H1 (cell line): Measurements from ENCODE around the gene NOL9. TPM values are rescaled to one million over a fixed set of nuclear protein-coding genes. Genes with fewer than 3 reads are reported as not detected.

Source experiments
- CTCF ChIA-PET: fragments of 300-600 bp; sonication (Branson Sonifier 250); formaldehyde crosslinking; loops from one replicate; lab custom pipeline; 2021; ENCODE audit not compliant: partially characterized antibody; lab: Charles Lee
- POLR2A ChIA-PET: fragments of 300-600 bp; sonication (Branson Sonifier 250); formaldehyde crosslinking; loops from one replicate; lab custom pipeline; 2021; ENCODE audit warnings: inconsistent platforms; ENCODE audit not compliant: partially characterized antibody; lab: Charles Lee
- DNase-seq, 2 experiments: peaks; one replicate each; pipeline versions ENCODE4 v3.0.0 to v3.0.0-alpha.2; 2010 to 2022; ENCODE audit warnings: low spot score in 2 of 2, low read depth in 1 of 2, mixed read lengths in 1 of 2
- FAIRE-seq: peaks from 2 replicates; lab custom pipeline; 2011; peaks lifted over from hg19 to GRCh38; lab: Jason Lieb, UNC
- H2AFZ ChIP-seq: 2 replicates; pipeline ENCODE4 v1.8.1; 2012; ENCODE audit warnings: low read length, inconsistent platforms
- H2AK5ac ChIP-seq: 2 replicates; pipeline ENCODE4 v1.6.1; 2013; ENCODE audit warnings: low read depth, low read length
- H2BK120ac ChIP-seq: replicated peaks from 2 replicates; pipeline ENCODE3; 2013; ENCODE audit warnings: low read depth, low read length, inconsistent platforms
- H2BK12ac ChIP-seq: 2 replicates; pipeline ENCODE4 v1.6.1; 2013; ENCODE audit warnings: low read depth, low read length
- H2BK15ac ChIP-seq: 2 replicates; pipeline ENCODE4 v1.6.1; 2013; ENCODE audit warnings: low read length
- H2BK20ac ChIP-seq: 2 replicates; pipeline ENCODE4 v1.6.1; 2013; ENCODE audit warnings: low read length
- H2BK5ac ChIP-seq: 2 replicates; pipeline ENCODE4 v1.6.1; 2013; ENCODE audit warnings: low read depth, low read length
- H3K14ac ChIP-seq: 2 replicates; pipeline ENCODE4 v1.6.1; 2013; ENCODE audit warnings: inconsistent platforms; ENCODE audit not compliant: insufficient read length
- H3K18ac ChIP-seq: 2 replicates; pipeline ENCODE4 v1.6.1; 2013; ENCODE audit warnings: low read length; ENCODE audit errors: extremely low read depth
- H3K23ac ChIP-seq: 2 replicates; pipeline ENCODE4 v1.6.1; 2013; ENCODE audit warnings: inconsistent platforms; ENCODE audit not compliant: insufficient read length
- H3K23me2 ChIP-seq: 2 replicates; pipeline ENCODE4 v1.6.1; 2013; ENCODE audit warnings: low read depth, low read length
- H3K27ac ChIP-seq: 2 replicates; pipeline ENCODE4 v1.6.1; 2011; ENCODE audit warnings: low read depth, low read length, inconsistent platforms
- H3K27me3 ChIP-seq, 4 experiments: replicated peaks in 1 of 4; 1 replicate in 1 of 4; 2 replicates in 3 of 4; pipeline versions ENCODE4 v1.6.1 to v1.8.1; 2011 to 2013; ENCODE audit warnings: low read length in 3 of 4, mild to moderate bottlenecking in 3 of 4, inconsistent platforms in 2 of 4, mixed read lengths in 2 of 4, moderate library complexity in 1 of 4; ENCODE audit not compliant: control insufficient read depth in 3 of 4, insufficient read depth in 3 of 4; ENCODE audit errors: extremely low read depth in 1 of 4
- H3K36me3 ChIP-seq, 4 experiments: 2 replicates each; pipeline versions ENCODE4 v1.6.1 to v1.8.1; 2011 to 2013; ENCODE audit warnings: mild to moderate bottlenecking in 4 of 4, low read length in 3 of 4, moderate library complexity in 2 of 4, control low read depth in 1 of 4, inconsistent platforms in 1 of 4; ENCODE audit not compliant: insufficient read depth in 4 of 4, control insufficient read depth in 2 of 4
- H3K4ac ChIP-seq: replicated peaks from 2 replicates; pipeline ENCODE3; 2013; ENCODE audit warnings: low read length, low read depth, mixed read lengths, inconsistent platforms; ENCODE audit not compliant: insufficient read length
- H3K4me1 ChIP-seq, 4 experiments: replicated peaks in 1 of 4; 1 replicate in 1 of 4; 2 replicates in 3 of 4; pipeline versions ENCODE4 v1.6.1 to v1.8.1; 2011 to 2013; ENCODE audit warnings: low read length in 3 of 4, inconsistent platforms in 2 of 4, mixed read lengths in 1 of 4; ENCODE audit not compliant: insufficient read depth in 4 of 4, control insufficient read depth in 3 of 4
- H3K4me2 ChIP-seq, 2 experiments: 2 replicates each; pipeline versions ENCODE4 v1.6.1 to v1.8.1; 2011 to 2013; ENCODE audit warnings: low read depth in 2 of 2, low read length in 2 of 2, control low read depth in 1 of 2, inconsistent platforms in 1 of 2, mild to moderate bottlenecking in 1 of 2; ENCODE audit not compliant: insufficient read depth in 1 of 2
- H3K4me3 ChIP-seq, 4 experiments: fragments of 200-600, 300-600 bp in 1 of 4; sonication (generic), shearing (Covaris generic), sonication (Bioruptor Twin) in 1 of 4; 2 replicates each; pipeline versions ENCODE4 v1.5.1 to v1.8.1; 2011 to 2016; ENCODE audit warnings: low read length in 4 of 4, low read depth in 3 of 4, control low read depth in 2 of 4, inconsistent platforms in 2 of 4, mild to moderate bottlenecking in 2 of 4, mixed read lengths in 1 of 4, moderate library complexity in 1 of 4; ENCODE audit not compliant: insufficient read depth in 2 of 4; ENCODE audit errors: extremely low read depth in 1 of 4
- H3K56ac ChIP-seq: replicated peaks from 2 replicates; pipeline ENCODE3; 2013; ENCODE audit warnings: low read depth, mild to moderate bottlenecking, mixed read lengths, low read length, inconsistent platforms; ENCODE audit not compliant: insufficient read length
- H3K79me1 ChIP-seq: 2 replicates; pipeline ENCODE4 v1.6.1; 2013; ENCODE audit warnings: low read depth, low read length, control low read depth
- H3K79me2 ChIP-seq, 2 experiments: 2 replicates each; pipeline versions ENCODE4 v1.6.1 to v1.8.1; 2012 to 2013; ENCODE audit warnings: low read length in 2 of 2, mild to moderate bottlenecking in 2 of 2, inconsistent platforms in 1 of 2; ENCODE audit not compliant: insufficient read depth in 2 of 2, control insufficient read depth in 1 of 2
- H3K9ac ChIP-seq, 4 experiments: replicated peaks in 1 of 4; 1 replicate in 1 of 4; 2 replicates in 3 of 4; pipeline versions ENCODE4 v1.6.1 to v1.8.1; 2011 to 2013; ENCODE audit warnings: low read depth in 3 of 4, low read length in 3 of 4, control low read depth in 2 of 4, mild to moderate bottlenecking in 2 of 4, moderate library complexity in 2 of 4, inconsistent platforms in 1 of 4; ENCODE audit errors: extremely low read depth in 1 of 4
- H3K9me3 ChIP-seq, 2 experiments: 2 replicates each; pipeline versions ENCODE4 v1.6.1 to v1.8.1; 2012 to 2013; ENCODE audit warnings: mild to moderate bottlenecking in 2 of 2, moderate library complexity in 2 of 2, control low read depth in 1 of 2, inconsistent platforms in 1 of 2, low read depth in 1 of 2, low read length in 1 of 2, mixed read lengths in 1 of 2; ENCODE audit not compliant: insufficient read depth in 2 of 2
- H4K20me1 ChIP-seq, 2 experiments: replicated peaks in 1 of 2; 2 replicates each; pipeline versions ENCODE3 to v1.8.1; 2011 to 2013; ENCODE audit warnings: inconsistent platforms in 2 of 2, low read length in 2 of 2, mild to moderate bottlenecking in 1 of 2; ENCODE audit not compliant: insufficient read depth in 2 of 2, control insufficient read depth in 1 of 2
- H4K5ac ChIP-seq: 2 replicates; pipeline ENCODE4 v1.6.1; 2013; ENCODE audit warnings: low read length, low read depth, mixed read lengths, inconsistent platforms; ENCODE audit not compliant: insufficient read length
- H4K8ac ChIP-seq: 2 replicates; pipeline ENCODE4 v1.8.0; 2013; ENCODE audit warnings: mild to moderate bottlenecking, moderate library complexity, low read length, inconsistent platforms; ENCODE audit not compliant: insufficient read depth; ENCODE audit errors: extremely low read depth
- H4K91ac ChIP-seq: replicated peaks from 2 replicates; pipeline ENCODE3; 2013; ENCODE audit warnings: low read length, mixed read lengths, inconsistent platforms; ENCODE audit not compliant: insufficient read length
- CBX8 ChIP-seq: fragments of 300-800, 300-1000 bp; sonication (generic); IDR thresholded peaks from 2 replicates; pipeline ENCODE4 v1.7.1; 2016; ENCODE audit warnings: low read depth, low read length, borderline replicate concordance
- WGBS, 2 experiments: shearing (Covaris generic) in 1 of 2; methylation state at CpG; one replicate each; pipeline versions ENCODE4 v1.1.6 to v1.1.7; 2013 to 2015; ENCODE audit warnings: low lambda C conversion rate in 2 of 2, mixed read lengths in 2 of 2, inconsistent platforms in 1 of 2, low coverage in 1 of 2, missing lambda C conversion rate in 1 of 2; ENCODE audit not compliant: insufficient replicate concordance in 2 of 2, insufficient coverage in 1 of 2, insufficient read length in 1 of 2; ENCODE audit errors: extremely low coverage in 1 of 2, missing lambda C conversion rate in 1 of 2; 5-methylcytosine and 5-hydroxymethylcytosine counted together
- polyA plus RNA-seq, 7 experiments: library from polyadenylated mRNA; depleted of rRNA in 3 of 7; stranded (reverse) in 5 of 7; unstranded in 2 of 7; fragments of >200 nt in 5 of 7; fragments of 200-250 nt in 2 of 7; gene quantifications; 1 replicate in 5 of 7; 2 replicates in 1 of 7; 4 replicates in 1 of 7; pipeline versions ENCODE4 v1.2.1 to v1.2.3, GENCODE V29; 2011 to 2013; ENCODE audit warnings: missing spikeins in 2 of 7, mixed read lengths in 2 of 7
- total RNA-seq: library from RNA; stranded (reverse); fragmentation: NEBNext Ultra II Directional; extraction: Animal tissue kit (Norgen Biotek cat#: 25700); gene quantifications from 2 replicates; pipeline ENCODE4 v1.2.1, GENCODE V29; 2021

The NOL9 gene
- total and polyA plus RNA-seq, 2 of the 8 experiments (the other 6 are each of a cell fraction or from before 2014, with no cell fraction given) = 17.1 to 38.1 TPM

- POLR2A ChIA-PET = interaction anchor here (1.0 to 2.4 kb wide), 4 partner anchors 14 to 49 kb away, joined by 3 to 8 read pairs (median 4); no protein-coding TSS in a partner anchor
- no peaks in the 10 kb centered on the region for H3K9me3 ChIP-seq
Measured at GRCh38 chr1:6572653-6573383, 18.5 kb upstream of the NOL9 start.

More at GRCh38 chr1:6572653-6573383, 18.5 kb upstream of the NOL9 start:
- H3K27me3 ChIP-seq = peaks cover 0 to 2% (median 0%) of the 10 kb centered on the region in 4 experiments; a peak in 3 of 7 replicates
- H3K23ac ChIP-seq = no peak overlapping the region
- H2BK20ac ChIP-seq = no peak overlapping the region
- H2BK12ac ChIP-seq = no peak overlapping the region
- no peaks in the 10 kb centered on the region; the same call in 1 of the 2 replicates for H3K23me2 ChIP-seq
- no peak overlapping the region for H2BK120ac ChIP-seq
- H3K4ac ChIP-seq = no peak overlapping the region
- H4K20me1 ChIP-seq = peaks cover 0 to 1% of the 10 kb centered on the region in 2 experiments
- no peak overlapping the region for H3K18ac ChIP-seq
- no peak overlapping the region for H3K4me3 ChIP-seq
- no peak for DNase-seq
- no peak overlapping the region for H4K5ac ChIP-seq
- FAIRE-seq = no peak
- H3K79me1 ChIP-seq = no peaks in the 10 kb centered on the region
- no peak overlapping the region for H2BK5ac ChIP-seq
- H3K36me3 ChIP-seq = no peaks in the 10 kb centered on the region
- H3K4me1 ChIP-seq = peaks cover 0 to 4% (median 2%) of the 10 kb centered on the region in 4 experiments; a peak in 3 of 7 replicates
- no peak overlapping the region for H2AK5ac ChIP-seq
- H4K8ac ChIP-seq = no peak overlapping the region
- CTCF ChIA-PET = interaction anchor here (1.5 to 5.1 kb wide), 3 partner anchors 11 to 86 kb away, joined by 3 to 19 read pairs (median 7); partner anchors contain the start of genes NOL9 and TAS1R1
- WGBS, 2 experiments = 89% methylated on average over 11 of the region's 12 CpGs; no CpG with 5 or more reads in 1 of the 2 experiments
- H3K9ac ChIP-seq = no peak overlapping the region; a peak in 1 of 7 replicates
- no peak overlapping the region for H3K27ac ChIP-seq
- no peak overlapping the region for H4K91ac ChIP-seq
- H3K79me2 ChIP-seq = no peaks in the 10 kb centered on the region
- no peak overlapping the region for H3K56ac ChIP-seq
- no peak for TF ChIP-seq CBX8
- H3K14ac ChIP-seq = no peak overlapping the region
- no peak overlapping the region for H2AFZ ChIP-seq
- no peak overlapping the region for H3K4me2 ChIP-seq
- H2BK15ac ChIP-seq = no peak overlapping the region
